IMR-90 (cell line): Measurements from ENCODE around the gene DCC. TPM values are rescaled to one million over a fixed set of nuclear protein-coding genes. Genes with fewer than 3 reads are reported as not detected.

Source experiments
- ATAC-seq: fragments of 200-7000 bp; cut with Tn5 transposase; 2 replicates; pipeline ENCODE4 v1.9.1; 2020; ENCODE audit warnings: low read depth, mild to moderate bottlenecking, moderate library complexity
- BruUV-seq: library from RNA; stranded (reverse); fragments of 400-500 nt; replicated peaks from 2 replicates; lab custom pipeline; 2021; lab: Mats Ljungman, UMichigan
- CTCF ChIA-PET: fragments of 300-600 bp; formaldehyde crosslinking; extraction: SDS; loops from one replicate; lab custom pipeline; 2021; ENCODE audit warnings: antibody characterized with exemption; lab: Yijun Ruan, JAX
- POLR2A ChIA-PET: fragments of 300-600 bp; sonication (Branson Sonifier 250); formaldehyde crosslinking; loops from one replicate; lab custom pipeline; 2022; ENCODE audit warnings: antibody characterized with exemption; ENCODE audit not compliant: unreplicated experiment; lab: Charles Lee
- DNase-seq: peaks from one replicate; pipeline ENCODE4 v3.0.0; 2013
- H2AFZ ChIP-seq: replicated peaks from 2 replicates; pipeline ENCODE3; 2013; ENCODE audit warnings: low read length, mild to moderate bottlenecking; ENCODE audit not compliant: poor library complexity
- H2AK5ac ChIP-seq: 2 replicates; pipeline ENCODE4 v1.6.1; 2013; ENCODE audit warnings: low read depth, low read length, inconsistent platforms
- H2AK9ac ChIP-seq: replicated peaks from 2 replicates; pipeline ENCODE3; 2013; ENCODE audit warnings: mild to moderate bottlenecking, low read depth, low read length, moderate library complexity; ENCODE audit not compliant: poor library complexity
- H2BK120ac ChIP-seq: 2 replicates; pipeline ENCODE4 v1.6.1; 2013; ENCODE audit warnings: low read depth, low read length, inconsistent platforms
- H2BK15ac ChIP-seq: 3 replicates; pipeline ENCODE4 v1.6.1; 2013; ENCODE audit warnings: low read depth, low read length, inconsistent platforms
- H2BK20ac ChIP-seq: 2 replicates; pipeline ENCODE4 v1.6.1; 2013; ENCODE audit warnings: low read depth, mild to moderate bottlenecking, inconsistent platforms, low read length, moderate library complexity
- H2BK5ac ChIP-seq: 2 replicates; pipeline ENCODE4 v1.6.1; 2013; ENCODE audit warnings: mild to moderate bottlenecking, low read depth, low read length, inconsistent platforms; ENCODE audit not compliant: poor library complexity, severe bottlenecking
- H3K14ac ChIP-seq: replicated peaks from 2 replicates; pipeline ENCODE4 v1.6.1; 2013; ENCODE audit warnings: low read depth, low read length, inconsistent platforms
- H3K18ac ChIP-seq: 2 replicates; pipeline ENCODE4 v1.6.1; 2013; ENCODE audit warnings: low read depth, low read length, control low read depth
- H3K23ac ChIP-seq: 2 replicates; pipeline ENCODE4 v1.6.1; 2013; ENCODE audit warnings: low read depth, low read length, inconsistent platforms
- H3K27ac ChIP-seq: 2 replicates; pipeline ENCODE4 v1.5.1; 2013; ENCODE audit warnings: mild to moderate bottlenecking, control low read depth, low read length; ENCODE audit not compliant: insufficient read depth
- H3K27me3 ChIP-seq: 2 replicates; pipeline ENCODE4 v1.6.1; 2013; ENCODE audit warnings: low read length; ENCODE audit not compliant: control insufficient read depth, insufficient read depth
- H3K36me3 ChIP-seq: 2 replicates; pipeline ENCODE4 v1.6.1; 2013; ENCODE audit warnings: low read length, mixed read lengths; ENCODE audit not compliant: control insufficient read depth, insufficient read depth
- H3K4ac ChIP-seq: 2 replicates; pipeline ENCODE4 v1.6.1; 2013; ENCODE audit warnings: low read depth, low read length, inconsistent platforms
- H3K4me1 ChIP-seq: 2 replicates; pipeline ENCODE4 v1.6.1; 2013; ENCODE audit warnings: low read length, mixed read lengths; ENCODE audit not compliant: control insufficient read depth, insufficient read depth
- H3K4me2 ChIP-seq: 2 replicates; pipeline ENCODE4 v1.6.1; 2013; ENCODE audit warnings: low read depth, mild to moderate bottlenecking, control low read depth, low read length, moderate library complexity
- H3K4me3 ChIP-seq: 2 replicates; pipeline ENCODE4 v1.5.1; 2013; ENCODE audit warnings: low read depth, mild to moderate bottlenecking, control low read depth, low read length, moderate library complexity; ENCODE audit not compliant: insufficient read depth
- H3K56ac ChIP-seq: 2 replicates; pipeline ENCODE4 v1.6.1; 2013; ENCODE audit warnings: low read length, inconsistent platforms; ENCODE audit not compliant: insufficient read depth; ENCODE audit errors: extremely low read depth
- H3K79me1 ChIP-seq, 2 experiments: 2 replicates each; pipeline ENCODE4 v1.6.1; 2013; ENCODE audit warnings: low read length in 2 of 2, inconsistent platforms in 1 of 2, low read depth in 1 of 2
- H3K9ac ChIP-seq: 2 replicates; pipeline ENCODE4 v1.6.1; 2013; ENCODE audit warnings: low read depth, low read length, control low read depth
- H3K9me1 ChIP-seq: 2 replicates; pipeline ENCODE4 v1.6.1; 2013; ENCODE audit warnings: low read length, inconsistent platforms; ENCODE audit not compliant: insufficient read depth
- H3K9me3 ChIP-seq: 2 replicates; pipeline ENCODE4 v1.6.1; 2013; ENCODE audit warnings: low read length; ENCODE audit not compliant: control insufficient read depth, insufficient read depth
- H4K20me1 ChIP-seq: 2 replicates; pipeline ENCODE4 v1.6.1; 2013; ENCODE audit warnings: low read length, inconsistent platforms; ENCODE audit not compliant: insufficient read depth
- H4K5ac ChIP-seq: 2 replicates; pipeline ENCODE4 v1.6.1; 2013; ENCODE audit warnings: mild to moderate bottlenecking, low read depth, low read length, control low read depth
- H4K8ac ChIP-seq, 2 experiments: 2 replicates each; pipeline ENCODE4 v1.6.1; 2013; ENCODE audit warnings: low read depth in 2 of 2, low read length in 2 of 2, control low read depth in 1 of 2, inconsistent platforms in 1 of 2
- H4K91ac ChIP-seq: 2 replicates; pipeline ENCODE4 v1.6.1; 2013; ENCODE audit warnings: low read depth, low read length, inconsistent platforms; ENCODE audit not compliant: insufficient read depth
- BHLHE40 ChIP-seq: fragments of 150-350 bp; IDR thresholded peaks from 2 replicates; pipeline ENCODE4 v1.6.1; 2016; ENCODE audit warnings: mild to moderate bottlenecking, low read depth, low read length
- CEBPB ChIP-seq: IDR thresholded peaks from 2 replicates; pipeline ENCODE4 v1.6.1; 2012; ENCODE audit warnings: low read depth, low read length, improper control_type of control experiment
- CHD1 ChIP-seq: IDR thresholded peaks from 2 replicates; pipeline ENCODE4 v1.6.1; 2012; ENCODE audit warnings: low read depth, low read length, improper control_type of control experiment
- ELK1 ChIP-seq: fragments of 150-350 bp; IDR thresholded peaks from 2 replicates; pipeline ENCODE4 v1.6.1; 2016; ENCODE audit warnings: low read depth, mild to moderate bottlenecking, low read length, moderate library complexity, borderline replicate concordance
- FOS ChIP-seq: fragments of 150-350 bp; IDR thresholded peaks from 2 replicates; pipeline ENCODE4 v1.6.1; 2016; ENCODE audit warnings: low read depth, low read length
- MAFK ChIP-seq: IDR thresholded peaks from 2 replicates; pipeline ENCODE4 v1.6.1; 2012; ENCODE audit warnings: low read depth, low read length, improper control_type of control experiment
- MAZ ChIP-seq: IDR thresholded peaks from 2 replicates; pipeline ENCODE4 v1.6.1; 2012; ENCODE audit warnings: low read depth, mild to moderate bottlenecking, low read length, improper control_type of control experiment, moderate library complexity, borderline replicate concordance
- MXI1 ChIP-seq: IDR thresholded peaks from 2 replicates; pipeline ENCODE4 v1.6.1; 2012; ENCODE audit warnings: low read depth, mild to moderate bottlenecking, low read length, moderate library complexity, borderline replicate concordance
- NFE2L2 ChIP-seq: fragments of 150-350 bp; IDR thresholded peaks from 2 replicates; pipeline ENCODE4 v1.6.1; 2016; ENCODE audit warnings: low read depth, mild to moderate bottlenecking, low read length
- POLR2A ChIP-seq: IDR thresholded peaks from 2 replicates; pipeline ENCODE4 v1.6.1; 2012; ENCODE audit warnings: mild to moderate bottlenecking, low read depth, low read length
- RAD21 ChIP-seq: IDR thresholded peaks from 2 replicates; pipeline ENCODE4 v1.6.1; 2012; ENCODE audit warnings: low read length, improper control_type of control experiment
- RCOR1 ChIP-seq: IDR thresholded peaks from 2 replicates; pipeline ENCODE4 v1.6.1; 2012; ENCODE audit warnings: mild to moderate bottlenecking, low read length, improper control_type of control experiment; ENCODE audit not compliant: insufficient replicate concordance
- RFX5 ChIP-seq: IDR thresholded peaks from 2 replicates; pipeline ENCODE4 v1.8.0; 2012; ENCODE audit warnings: low read depth, mild to moderate bottlenecking, low read length, moderate library complexity
- SMC3 ChIP-seq: fragments of 150-350 bp; IDR thresholded peaks from 2 replicates; pipeline ENCODE4 v1.6.1; 2016; ENCODE audit warnings: low read depth, mild to moderate bottlenecking, antibody characterized with exemption, low read length, moderate library complexity
- dilution Hi-C: fragments of 300-500 bp; cut with HindIII; formaldehyde crosslinking; loops from one replicate; pipeline ENCODE4 v1.14.3; 2018; ENCODE audit warnings: low sequenced_read_pairs; ENCODE audit not compliant: unreplicated experiment
- in situ Hi-C: fragments of 300-500 bp; cut with MboI; formaldehyde crosslinking; loops from 3 replicates; pipeline ENCODE4 v1.14.3; 2019; ENCODE audit warnings: low sequenced_read_pairs, inconsistent platforms, mixed read lengths
- intact Hi-C: fragments of 100-400 bp; cut with micrococcal nuclease; formaldehyde crosslinking; loops from 2 replicates; pipeline ENCODE4 v1.10.0; 2022
- polyA plus RNA-seq, 3 experiments: library from polyadenylated mRNA; depleted of rRNA; stranded (reverse); fragments of >200 nt; gene quantifications; 2 replicates each; pipeline ENCODE4 v1.2.3, GENCODE V29; 2012; ENCODE audit warnings: low replicate concordance in 1 of 3
- total RNA-seq: library from RNA; depleted of rRNA; stranded (reverse); fragments of >200 nt; gene quantifications from 2 replicates; pipeline ENCODE4 v1.2.3, GENCODE V29; 2012
- TF ChIP-seq, protein P1 (sequence below): conservative IDR thresholded peaks from 2 replicates; pipeline ENCODE4 v1.5.1; 2012; ENCODE audit warnings: mild to moderate bottlenecking, low read depth, low read length, improper control_type of control experiment
- TF ChIP-seq, protein P2 (sequence below): fragments of 150-350 bp; IDR thresholded peaks from 2 replicates; pipeline ENCODE4 v1.6.1; 2017; ENCODE audit warnings: mild to moderate bottlenecking, antibody characterized with exemption, low read length, low read depth

The DCC gene
- total and polyA plus RNA-seq, 2 of the 4 experiments (the other 2 are of a cell fraction): 0.31 to 0.54 TPM

DNA sequence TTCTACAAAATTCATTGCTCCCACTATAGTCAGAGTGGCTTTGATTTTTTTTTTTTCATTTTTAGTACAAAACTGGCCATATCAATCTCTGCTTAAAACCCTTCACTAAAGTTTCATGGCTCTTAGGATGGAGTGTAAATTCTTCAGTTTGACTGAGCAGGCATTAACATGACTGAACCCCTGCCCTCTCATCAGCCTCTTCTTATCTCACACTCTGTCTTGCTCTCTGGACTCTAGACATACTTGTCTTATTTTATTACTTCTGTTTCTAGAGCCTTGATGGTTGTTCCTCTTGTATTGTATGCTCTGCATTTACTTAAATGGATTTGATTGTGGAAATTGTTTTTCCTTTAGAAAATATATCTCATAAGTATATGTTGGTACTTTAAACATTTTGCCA lies 272.4 kb downstream of the DCC start:
- H3K4me1 ChIP-seq: no peaks in the 10 kb centered on the region
- H3K4ac ChIP-seq: no peak overlapping the region
- no peak overlapping the region for H2BK20ac ChIP-seq
- H2AK5ac ChIP-seq: no peak overlapping the region
- in situ Hi-C loops: no loop called here
- no peak overlapping the region for H2BK120ac ChIP-seq
- DNase-seq: no peak
- H4K20me1 ChIP-seq: no peaks in the 10 kb centered on the region
- H3K4me2 ChIP-seq: no peak overlapping the region
- TF ChIP-seq MXI1 (no peak), RCOR1 (no peak), ELK1 (no peak), BHLHE40 (no peak), POLR2A (no peak), RAD21 (no peak), CHD1 (no peak), MAZ (no peak), SMC3 (no peak), CEBPB (no peak), NFE2L2 (no peak), FOS (no peak), MAFK (no peak), RFX5 (no peak)
- TF ChIP-seq, protein P1, sequence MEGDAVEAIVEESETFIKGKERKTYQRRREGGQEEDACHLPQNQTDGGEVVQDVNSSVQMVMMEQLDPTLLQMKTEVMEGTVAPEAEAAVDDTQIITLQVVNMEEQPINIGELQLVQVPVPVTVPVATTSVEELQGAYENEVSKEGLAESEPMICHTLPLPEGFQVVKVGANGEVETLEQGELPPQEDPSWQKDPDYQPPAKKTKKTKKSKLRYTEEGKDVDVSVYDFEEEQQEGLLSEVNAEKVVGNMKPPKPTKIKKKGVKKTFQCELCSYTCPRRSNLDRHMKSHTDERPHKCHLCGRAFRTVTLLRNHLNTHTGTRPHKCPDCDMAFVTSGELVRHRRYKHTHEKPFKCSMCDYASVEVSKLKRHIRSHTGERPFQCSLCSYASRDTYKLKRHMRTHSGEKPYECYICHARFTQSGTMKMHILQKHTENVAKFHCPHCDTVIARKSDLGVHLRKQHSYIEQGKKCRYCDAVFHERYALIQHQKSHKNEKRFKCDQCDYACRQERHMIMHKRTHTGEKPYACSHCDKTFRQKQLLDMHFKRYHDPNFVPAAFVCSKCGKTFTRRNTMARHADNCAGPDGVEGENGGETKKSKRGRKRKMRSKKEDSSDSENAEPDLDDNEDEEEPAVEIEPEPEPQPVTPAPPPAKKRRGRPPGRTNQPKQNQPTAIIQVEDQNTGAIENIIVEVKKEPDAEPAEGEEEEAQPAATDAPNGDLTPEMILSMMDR: no peak
- TF ChIP-seq, protein P2, sequence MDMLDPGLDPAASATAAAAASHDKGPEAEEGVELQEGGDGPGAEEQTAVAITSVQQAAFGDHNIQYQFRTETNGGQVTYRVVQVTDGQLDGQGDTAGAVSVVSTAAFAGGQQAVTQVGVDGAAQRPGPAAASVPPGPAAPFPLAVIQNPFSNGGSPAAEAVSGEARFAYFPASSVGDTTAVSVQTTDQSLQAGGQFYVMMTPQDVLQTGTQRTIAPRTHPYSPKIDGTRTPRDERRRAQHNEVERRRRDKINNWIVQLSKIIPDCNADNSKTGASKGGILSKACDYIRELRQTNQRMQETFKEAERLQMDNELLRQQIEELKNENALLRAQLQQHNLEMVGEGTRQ: no peak
- H3K9ac ChIP-seq: no peak overlapping the region
- no peak overlapping the region for H3K4me3 ChIP-seq
- H2BK5ac ChIP-seq: no peak overlapping the region
- H2AFZ ChIP-seq: no peak overlapping the region
- H3K27me3 ChIP-seq: no peaks in the 10 kb centered on the region
- H4K8ac ChIP-seq: no peak overlapping the region
- no TSS peak for BruUV-seq
- no peaks in the 10 kb centered on the region for H3K9me1 ChIP-seq
- H3K14ac ChIP-seq: no peak overlapping the region
- no peak overlapping the region for H3K56ac ChIP-seq
- no peak overlapping the region for H4K5ac ChIP-seq
- H3K27ac ChIP-seq: no peak overlapping the region
- ChIA-PET POLR2A (no interaction called here), CTCF (no interaction called here)
- H3K79me1 ChIP-seq: no peaks in the 10 kb centered on the region
- H2AK9ac ChIP-seq: no peak overlapping the region
- no peak overlapping the region for H4K91ac ChIP-seq
- intact Hi-C loops: no loop called here
- H3K23ac ChIP-seq: no peak overlapping the region
- H3K36me3 ChIP-seq: no peaks in the 10 kb centered on the region
- ATAC-seq: no peak
- no peak overlapping the region for H3K18ac ChIP-seq
- H2BK15ac ChIP-seq: no peak overlapping the region
- H3K9me3 ChIP-seq: no peaks in the 10 kb centered on the region
- dilution Hi-C loops: no loop called here
